IPS-11a (cell line): Measurements from ENCODE around the gene GTSE1.
"Not testable (repeated sequence)": the region's sequence is repeated elsewhere in the genome, so short reads cannot be mapped to it uniquely, and the experiment has no call there.

ENCODE experiments used
- H3K4me3 ChIP-seq: one replicate; pipeline ENCODE4 v1.5.1; 2013; ENCODE audit warnings: low read depth, low read length, control low read depth

The GTSE1 gene

DNA sequence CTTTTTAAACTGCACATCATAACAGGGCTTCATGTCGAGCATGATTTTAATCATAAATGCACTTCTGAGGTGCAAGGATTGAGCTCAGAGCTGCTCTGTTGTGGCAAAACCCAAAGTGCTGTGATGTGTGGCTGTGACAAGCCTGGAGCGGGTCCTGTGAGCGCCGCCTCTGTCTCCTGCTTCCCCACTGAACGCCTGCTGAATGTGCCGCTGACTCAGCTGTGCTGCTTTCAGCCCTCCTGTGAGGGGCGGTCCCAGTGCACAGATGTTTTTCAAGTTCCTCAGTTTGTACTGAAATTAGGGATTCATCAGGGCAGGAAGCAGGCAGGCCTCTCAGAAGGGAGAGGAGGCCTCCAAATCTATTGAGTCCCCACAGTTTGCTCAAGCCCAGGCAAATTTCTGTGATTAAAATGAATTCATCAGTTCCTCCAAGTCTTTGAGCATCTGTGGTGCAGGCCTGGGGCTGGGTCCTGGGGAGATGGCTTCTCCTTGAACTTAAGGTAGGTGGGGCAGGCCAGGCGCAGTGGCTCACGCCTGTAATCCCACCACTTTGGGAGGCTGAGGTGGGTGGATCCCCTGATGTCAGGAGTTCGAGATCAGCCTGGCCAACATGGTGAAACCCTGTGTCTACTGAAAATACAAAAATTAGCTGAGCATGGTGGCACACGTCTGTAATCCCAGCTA lies 3.0 kb upstream of the GTSE1 start:
- H3K4me3 ChIP-seq, result no peak overlapping the region

DNA sequence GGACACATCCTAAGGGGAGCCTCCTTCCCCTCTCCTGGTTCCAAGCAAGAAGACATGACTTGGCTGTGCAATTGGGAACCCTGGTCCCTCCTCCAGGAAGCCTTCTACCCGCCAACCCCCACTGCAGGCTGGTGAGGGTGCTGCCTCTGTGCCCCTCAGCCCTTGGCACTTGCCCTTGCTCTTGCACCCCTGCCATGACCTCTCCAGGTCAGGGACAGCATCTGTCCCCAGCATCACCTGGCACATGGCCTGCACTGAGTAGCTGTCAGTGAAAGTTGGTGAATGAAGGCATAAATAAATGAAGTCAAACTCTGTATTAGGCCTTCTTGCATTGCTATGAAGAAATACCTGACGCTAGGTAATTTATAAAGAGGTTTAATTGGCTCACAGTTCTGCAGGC lies 1.9 kb upstream of the GTSE1 start:
- no peak overlapping the region for H3K4me3 ChIP-seq

DNA sequence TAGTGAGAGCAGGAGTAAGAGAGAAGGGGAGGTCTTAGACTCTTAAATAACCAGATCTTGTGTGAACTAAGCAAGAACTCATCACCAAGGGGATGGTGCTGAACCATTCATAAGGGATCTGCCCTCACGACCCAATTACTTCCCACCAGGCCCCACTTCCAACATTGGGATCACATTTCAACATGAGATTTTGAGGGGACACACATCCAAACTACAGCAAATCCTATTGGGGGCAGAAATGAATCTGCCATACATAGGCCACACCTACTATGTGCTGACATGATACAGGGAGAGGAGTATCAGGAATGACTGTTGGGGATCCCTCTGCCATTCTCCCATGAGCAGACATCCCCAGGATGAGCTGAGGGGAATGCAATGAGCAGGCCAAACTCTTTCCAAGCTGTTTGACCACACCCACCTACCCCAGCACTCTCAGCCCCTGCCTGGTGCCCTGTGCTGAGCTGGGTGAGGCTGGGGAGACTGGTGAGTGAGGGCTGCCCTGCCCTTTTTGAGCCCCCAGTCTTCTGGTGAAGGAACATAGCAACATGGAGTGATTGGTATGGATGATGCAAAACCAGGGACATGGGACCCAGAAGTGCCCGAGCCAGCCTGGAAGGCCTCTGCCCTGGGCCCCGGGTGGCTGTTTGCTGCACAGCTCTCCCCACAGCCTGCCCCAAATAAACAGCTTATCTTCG lies 1.2 kb upstream of the GTSE1 start:
- peak overlapping the region; percentile 64 for H3K4me3 ChIP-seq

DNA sequence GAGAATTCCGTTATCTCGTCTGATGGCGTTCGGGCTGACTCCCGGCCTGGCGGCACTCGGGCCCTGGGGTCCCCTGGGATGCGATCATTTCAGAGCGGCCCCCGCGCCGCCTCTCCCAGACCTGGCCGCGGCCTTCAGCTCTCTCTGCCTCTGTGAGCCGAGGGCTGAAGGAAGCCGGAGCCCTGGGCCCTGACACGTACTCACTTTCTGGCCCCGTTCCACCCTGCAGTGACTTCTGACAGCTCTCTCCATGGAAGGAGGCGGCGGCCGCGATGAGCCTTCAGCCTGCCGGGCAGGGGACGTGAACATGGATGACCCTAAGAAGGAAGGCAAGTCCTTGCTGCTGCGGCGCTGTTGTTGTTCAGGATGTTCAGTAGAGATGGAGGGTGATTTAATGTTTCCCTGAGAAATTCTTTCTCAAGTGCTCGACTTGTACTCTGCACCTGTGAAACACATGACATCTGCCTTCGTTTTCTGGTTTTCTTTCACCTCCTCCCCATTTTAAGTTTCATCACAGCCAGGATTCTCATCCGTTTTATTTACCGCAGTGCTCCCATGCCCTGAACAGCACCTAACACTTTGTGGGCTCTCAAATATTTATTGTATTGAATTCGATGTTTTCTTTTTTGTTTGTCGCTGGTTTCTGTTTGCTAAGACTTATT lies 612 bp downstream of the GTSE1 start:
- H3K4me3 ChIP-seq, result peak overlapping the region; percentile 80

DNA sequence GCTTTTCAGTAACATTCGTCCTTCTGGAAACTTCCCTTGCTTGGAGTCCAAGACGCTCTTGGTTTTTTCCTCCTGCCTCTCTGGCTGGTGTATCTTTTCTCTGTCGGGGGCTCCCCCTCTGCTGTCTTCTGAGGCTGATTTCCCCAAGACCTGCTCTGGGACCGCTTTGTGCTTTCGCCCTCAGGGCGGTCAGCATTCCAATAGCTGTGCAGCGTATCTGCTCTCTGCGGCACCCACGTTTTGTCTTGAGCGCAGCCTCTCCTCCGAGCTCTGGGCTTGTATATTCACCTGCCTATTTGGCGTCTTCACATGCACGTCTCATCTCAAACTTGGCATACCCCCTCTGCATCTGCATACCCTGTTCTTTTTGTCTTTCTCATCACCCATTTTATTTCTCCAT lies 2.4 kb downstream of the GTSE1 start:
- H3K4me3 ChIP-seq, result no peak overlapping the region

DNA sequence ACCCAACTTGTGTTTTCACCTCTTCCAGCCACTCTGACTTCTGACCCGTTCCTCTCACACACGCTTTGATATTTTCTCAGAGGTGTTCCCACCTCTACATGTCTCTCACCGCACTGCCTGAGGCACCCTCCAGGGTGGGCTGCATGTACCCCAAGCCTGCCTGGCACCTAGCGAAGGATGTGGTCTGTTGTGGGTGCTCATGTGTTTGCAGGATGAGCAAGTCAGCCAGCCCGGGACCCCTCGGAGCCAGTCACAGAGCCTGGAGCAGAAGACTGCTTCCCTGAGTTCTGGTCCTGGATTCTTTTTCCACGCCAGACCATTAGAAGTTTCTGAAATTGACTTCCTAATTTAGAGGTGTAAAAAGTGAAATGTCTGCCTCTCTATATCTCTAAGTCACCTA lies 3.8 kb downstream of the GTSE1 start:
- H3K4me3 ChIP-seq, result no peak overlapping the region

DNA sequence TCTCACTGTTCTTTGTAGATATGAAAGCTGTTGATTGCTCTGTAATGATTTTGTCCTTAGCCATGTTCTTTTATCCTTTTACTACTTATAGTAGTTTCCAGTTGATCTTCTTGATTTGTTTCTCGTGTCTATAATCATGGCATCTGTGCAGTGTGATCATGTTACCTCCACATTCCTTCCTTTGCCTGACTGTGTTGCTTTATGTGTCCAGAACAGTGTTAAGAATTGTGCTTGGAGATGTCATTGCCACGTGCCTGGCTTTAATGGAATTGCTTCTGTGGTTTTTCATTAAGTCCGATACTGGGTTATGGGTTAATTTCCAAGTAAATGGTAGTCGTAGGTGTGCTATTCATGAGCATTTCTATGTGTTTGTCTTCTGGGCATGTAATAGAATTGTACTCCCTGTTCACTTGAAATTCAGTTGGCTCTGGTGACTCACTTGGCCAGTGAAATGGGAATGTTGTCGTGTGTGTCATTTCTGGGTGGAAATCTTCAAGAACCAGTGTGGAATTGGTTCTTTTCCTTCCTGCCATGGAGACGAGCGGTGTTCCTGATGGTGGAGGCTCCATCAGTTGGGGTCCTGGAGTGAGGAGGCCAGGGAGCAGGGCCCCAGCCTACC lies 6.8 kb downstream of the GTSE1 start:
- no peak overlapping the region for H3K4me3 ChIP-seq

DNA sequence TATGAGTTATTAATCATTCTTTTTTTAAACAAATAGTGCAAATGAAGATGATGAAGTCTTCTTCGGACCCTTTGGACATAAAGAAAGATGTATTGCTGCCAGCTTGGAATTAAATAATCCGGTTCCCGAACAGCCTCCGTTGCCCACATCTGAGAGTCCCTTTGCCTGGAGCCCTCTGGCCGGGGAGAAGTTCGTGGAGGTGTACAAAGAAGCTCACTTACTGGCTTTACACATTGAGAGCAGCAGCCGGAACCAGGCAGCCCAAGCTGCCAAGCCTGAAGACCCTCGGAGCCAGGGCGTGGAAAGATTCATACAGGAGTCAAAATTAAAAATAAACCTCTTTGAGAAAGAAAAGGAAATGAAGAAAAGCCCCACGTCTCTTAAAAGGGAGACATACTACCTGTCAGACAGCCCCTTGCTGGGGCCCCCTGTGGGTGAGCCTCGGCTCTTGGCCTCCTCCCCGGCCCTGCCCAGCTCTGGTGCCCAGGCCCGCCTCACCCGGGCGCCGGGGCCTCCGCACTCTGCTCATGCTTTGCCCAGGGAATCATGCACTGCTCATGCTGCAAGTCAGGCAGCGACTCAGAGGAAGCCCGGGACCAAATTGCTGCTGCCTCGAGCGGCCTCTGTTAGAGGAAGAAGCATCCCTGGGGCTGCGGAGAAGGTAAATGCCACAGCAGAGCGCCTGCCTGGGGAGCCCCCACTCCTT lies 11.8 kb downstream of the GTSE1 start:
- H3K4me3 ChIP-seq, result no peak overlapping the region

DNA sequence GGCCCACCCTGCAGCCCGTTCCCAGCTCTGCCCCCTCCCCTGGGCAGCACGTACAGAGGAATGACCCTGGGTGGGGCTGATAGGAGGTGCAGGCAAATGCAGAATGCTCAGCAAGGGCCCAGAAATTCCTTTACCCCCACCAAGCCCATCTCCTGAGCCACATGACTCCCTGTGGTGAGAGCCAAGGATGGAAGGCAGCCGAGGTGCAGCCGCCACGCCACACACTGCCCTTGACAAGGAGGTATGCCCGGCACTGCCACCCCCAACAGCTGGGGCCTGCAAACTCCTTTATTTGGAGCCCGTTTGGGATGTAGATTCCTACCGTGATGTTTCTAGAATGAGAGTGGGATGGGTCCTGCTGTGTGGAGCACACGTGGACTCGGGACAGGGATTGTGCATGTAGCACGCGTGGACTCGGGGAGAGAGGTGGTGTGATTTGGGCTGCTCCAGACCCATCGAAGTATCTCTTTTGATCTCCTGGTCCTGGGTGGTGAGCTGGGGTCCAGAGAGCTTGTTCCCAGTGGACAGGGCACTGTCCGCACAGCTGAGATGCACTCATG lies 12.9 kb downstream of the GTSE1 start:
- H3K4me3 ChIP-seq, result no peak overlapping the region

DNA sequence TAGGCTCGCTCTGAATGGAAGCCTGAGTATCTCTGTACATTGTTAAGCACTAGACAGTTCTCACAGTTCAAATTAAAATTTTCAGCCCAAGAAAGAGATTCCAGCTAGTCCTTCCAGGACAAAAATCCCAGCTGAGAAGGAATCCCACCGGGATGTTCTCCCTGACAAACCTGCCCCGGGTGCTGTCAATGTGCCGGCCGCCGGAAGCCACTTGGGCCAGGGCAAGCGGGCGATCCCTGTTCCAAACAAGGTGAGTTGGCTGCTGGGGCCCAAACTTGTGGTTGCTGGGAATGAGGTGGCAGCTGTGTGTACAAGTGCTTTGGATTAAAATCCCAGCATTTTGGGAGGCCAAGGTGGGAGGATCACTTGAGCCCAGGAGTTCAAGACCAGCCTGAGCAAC lies 15.4 kb downstream of the GTSE1 start:
- H3K4me3 ChIP-seq, result no peak overlapping the region

DNA sequence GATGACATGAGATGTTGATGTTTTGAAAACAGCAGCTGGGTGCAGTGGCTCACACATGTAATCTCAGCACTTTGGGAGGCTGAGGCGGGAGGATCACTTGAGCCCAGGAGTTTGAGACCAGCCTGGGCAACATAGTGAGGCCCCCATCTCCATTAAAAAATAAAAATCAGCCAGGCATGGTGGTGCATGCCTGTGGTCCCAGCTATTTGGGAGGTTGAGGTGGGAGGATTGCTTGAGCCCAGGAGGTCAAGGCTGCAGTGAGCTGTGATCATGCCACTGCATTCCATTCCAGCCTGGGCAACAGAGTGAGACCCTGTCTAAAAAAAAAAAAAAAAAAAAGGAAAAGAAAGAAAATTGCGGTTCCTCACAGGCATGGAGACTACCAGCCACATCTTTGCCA lies 16.2 kb downstream of the GTSE1 start:
- H3K4me3 ChIP-seq, result not testable (repeated sequence)

DNA sequence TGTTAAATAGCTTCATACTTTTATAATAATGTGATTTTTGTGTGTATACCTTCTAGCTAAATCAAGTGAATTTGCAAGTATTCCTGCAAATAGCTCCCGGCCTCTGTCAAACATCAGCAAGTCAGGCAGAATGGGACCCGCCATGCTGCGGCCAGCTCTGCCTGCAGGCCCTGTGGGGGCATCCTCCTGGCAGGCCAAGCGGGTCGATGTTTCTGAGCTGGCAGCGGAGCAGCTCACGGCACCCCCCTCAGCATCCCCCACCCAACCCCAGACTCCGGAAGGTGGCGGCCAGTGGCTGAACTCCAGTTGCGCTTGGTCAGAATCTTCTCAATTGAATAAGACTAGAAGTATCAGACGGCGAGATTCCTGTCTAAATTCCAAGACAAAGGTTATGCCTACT lies 19.3 kb downstream of the GTSE1 start:
- no peak overlapping the region for H3K4me3 ChIP-seq

DNA sequence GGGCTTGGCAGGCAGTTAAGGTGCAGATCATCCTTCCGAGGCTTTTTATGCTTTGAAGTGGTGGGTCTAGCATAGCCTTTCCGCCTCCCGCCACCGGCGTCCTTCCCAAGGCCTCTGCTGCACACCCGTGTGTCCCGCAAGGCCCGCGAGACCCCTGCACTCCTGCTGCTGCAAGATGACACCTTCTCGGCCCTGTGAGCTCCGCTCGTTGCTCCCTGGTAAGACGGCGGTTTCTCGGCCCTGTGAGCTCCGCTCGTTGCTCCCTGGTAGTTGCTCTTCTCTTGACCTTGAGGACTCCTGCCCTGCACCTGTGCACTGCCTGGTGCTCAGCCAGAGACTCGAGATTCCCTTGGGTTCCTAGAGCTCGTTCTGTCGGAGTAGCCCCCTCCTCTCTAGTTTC lies 21.0 kb downstream of the GTSE1 start:
- no peak overlapping the region for H3K4me3 ChIP-seq

DNA sequence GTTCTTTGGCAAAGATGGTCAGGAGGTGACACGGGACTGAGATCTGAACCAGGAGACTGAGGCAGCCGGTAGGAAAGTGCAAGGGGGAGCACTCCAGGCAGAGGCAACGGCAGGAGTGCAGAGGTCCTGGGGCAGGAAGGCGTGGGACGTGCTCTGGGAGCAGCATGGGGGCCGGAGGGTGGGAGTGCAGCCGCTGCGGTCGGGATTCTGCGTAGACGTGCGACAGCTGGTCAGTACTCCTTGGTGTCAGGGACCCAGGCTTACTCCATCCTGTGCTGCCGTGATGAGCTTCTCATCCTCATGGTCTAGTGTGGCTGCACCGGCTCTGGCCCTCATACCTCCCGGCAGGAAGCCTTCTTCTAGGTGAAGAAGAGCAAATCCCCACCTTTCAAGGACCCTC lies 21.9 kb downstream of the GTSE1 start:
- no peak overlapping the region for H3K4me3 ChIP-seq

DNA sequence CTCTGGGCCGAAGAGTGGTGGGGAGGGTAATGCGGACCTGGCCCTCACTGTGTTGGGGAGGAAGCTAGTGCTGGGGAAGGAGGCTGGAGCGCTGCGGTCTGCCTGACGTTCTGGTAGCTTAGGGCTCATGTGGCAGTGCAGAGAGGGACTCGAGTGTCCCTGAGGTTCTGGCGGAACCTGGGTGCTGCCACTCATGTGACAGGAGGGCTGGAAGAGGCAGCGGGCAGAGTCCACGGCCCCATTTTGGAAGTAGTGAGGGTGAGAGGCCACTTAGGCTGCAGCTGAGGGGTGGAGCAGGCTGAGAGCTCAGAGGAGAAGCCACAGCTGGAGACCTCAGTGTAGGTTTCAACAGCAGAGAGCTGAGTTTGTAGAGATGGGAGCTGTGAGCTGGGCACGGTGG lies 22.6 kb downstream of the GTSE1 start:
- no peak overlapping the region for H3K4me3 ChIP-seq

DNA sequence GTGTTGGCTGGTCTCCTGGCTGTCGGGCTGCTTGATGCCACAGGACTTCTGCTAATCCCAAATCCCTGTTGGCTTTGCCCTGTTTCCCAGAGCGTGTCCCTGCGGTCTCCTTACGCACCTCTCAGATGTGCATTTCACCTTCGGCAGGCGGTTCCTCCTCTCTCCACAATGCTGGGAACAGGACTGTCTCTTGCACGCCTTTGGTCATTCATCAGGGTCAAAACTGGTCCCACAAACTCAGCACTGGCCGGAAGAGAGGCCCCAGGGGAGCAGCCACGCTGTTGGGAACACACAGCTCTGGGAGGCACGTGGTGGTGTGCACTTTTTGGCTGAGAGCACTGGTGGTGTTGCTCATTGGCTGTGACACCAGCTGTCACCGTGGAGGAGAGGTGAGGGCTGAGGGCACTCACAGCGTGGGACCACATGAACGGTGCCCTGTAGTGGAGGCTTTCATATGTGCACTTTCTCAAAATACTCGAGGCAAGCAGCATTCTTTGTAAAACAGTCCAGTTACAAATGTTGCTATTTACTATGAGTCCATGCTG lies 23.6 kb downstream of the GTSE1 start:
- H3K4me3 ChIP-seq, result no peak overlapping the region

DNA sequence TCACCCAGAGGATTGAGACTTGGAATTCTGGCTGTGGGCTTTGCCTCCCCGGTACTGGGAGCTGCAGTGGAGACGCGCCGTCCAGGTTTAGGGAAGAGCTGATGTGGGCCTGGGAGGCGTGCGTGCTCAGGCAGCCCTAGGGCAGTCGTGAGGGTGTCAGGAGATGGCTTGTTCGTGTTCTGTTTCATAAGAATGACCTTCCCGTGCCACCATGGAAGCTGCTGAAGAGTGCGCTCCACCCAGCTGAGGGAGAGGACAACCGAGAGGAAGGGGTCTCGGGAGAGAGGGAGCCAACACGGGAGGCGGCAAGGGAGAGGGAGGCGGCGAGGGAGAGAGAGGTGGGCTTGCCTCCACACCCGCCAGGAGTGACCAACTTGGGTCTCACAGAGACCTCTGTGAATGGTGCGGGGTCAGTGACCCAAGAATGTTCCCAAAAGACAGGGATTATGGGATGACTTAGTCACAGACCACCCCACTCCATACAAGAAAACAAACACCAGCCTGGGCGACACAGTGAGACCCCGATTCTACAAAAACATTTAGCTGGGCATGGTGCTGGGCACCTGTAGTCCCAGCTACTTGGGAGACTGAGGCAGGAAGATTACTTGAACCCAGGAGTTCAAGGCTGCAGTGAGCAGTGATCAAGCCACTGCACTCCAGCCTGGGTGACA lies 24.2 kb downstream of the GTSE1 start:
- no peak overlapping the region for H3K4me3 ChIP-seq

DNA sequence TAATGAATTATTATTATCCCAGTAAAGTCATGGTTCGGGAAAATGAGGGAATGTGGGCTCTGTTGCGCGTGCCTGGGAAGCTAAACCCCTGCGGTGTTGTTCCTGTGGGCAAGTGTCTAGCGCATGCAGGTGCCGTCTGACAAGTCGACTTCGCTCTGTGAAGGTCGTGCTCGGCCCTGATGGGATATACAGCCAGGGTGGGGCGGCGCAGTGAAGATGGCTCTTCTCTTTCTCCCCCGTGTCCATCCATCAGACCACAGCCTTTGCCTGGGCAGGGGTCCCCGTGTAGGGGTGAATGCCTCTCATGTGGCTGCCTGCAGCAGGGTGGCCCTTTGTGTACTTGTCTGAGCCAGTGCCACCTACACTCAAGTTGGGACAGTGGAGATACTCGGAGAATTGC lies 26.0 kb downstream of the GTSE1 start:
- H3K4me3 ChIP-seq, result no peak overlapping the region

DNA sequence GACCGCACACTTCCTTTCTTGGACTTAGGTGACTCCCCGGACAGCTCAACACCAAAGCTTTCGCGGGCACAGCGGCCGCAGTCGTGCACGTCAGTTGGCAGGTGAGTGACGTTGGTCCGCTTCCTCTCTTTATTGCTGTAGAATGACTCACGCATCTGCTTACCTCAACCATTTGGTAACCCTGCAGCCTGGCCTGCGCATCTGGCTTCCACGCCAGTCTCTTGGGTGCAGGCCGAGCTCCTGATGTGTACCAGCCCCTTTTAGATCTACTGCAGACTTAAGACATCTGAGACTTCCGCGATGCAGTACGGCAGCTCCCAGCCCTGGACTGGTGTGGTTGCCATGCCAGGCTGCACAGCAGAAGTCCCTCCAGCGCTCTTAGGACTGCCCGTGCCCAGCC lies 26.5 kb downstream of the GTSE1 start:
- H3K4me3 ChIP-seq, result no peak overlapping the region

DNA sequence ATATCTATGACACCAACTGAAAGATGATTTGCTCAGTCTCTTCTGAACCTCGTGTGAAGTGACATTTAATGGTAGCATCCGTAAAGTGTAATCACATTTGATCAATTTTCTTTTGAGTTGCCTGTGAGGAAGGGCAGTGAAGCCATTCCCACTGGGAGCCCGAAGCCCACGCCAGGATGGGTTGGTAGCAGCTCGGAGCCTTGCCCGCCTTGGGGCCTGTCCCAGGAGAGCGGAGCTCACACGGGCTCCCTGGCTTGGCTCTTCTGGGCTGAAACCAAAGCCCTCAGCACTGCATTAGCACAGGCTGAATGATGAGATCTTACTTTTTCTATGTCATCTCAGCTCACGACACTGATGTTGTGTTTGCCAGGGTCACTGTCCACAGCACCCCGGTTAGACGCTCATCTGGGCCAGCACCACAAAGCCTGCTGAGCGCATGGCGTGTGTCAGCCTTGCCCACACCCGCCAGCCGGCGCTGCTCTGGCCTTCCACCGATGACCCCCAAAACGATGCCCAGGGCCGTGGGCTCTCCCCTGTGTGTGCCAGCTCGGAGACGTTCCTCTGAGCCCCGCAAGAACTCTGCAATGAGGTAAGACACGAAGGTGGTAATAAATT lies 29.5 kb downstream of the GTSE1 start:
- H3K4me3 ChIP-seq, result no peak overlapping the region
